HepG2 (cell line): Measurements from ENCODE around the gene COBLL1. TPM values are rescaled to one million over a fixed set of nuclear protein-coding genes. Genes with fewer than 3 reads are reported as not detected.

ENCODE experiments used
- BHLHE40 ChIP-seq: IDR thresholded peaks from 2 replicates; pipeline ENCODE4 v1.6.1; 2011; ENCODE audit warnings: low read length, improper control_type of control experiment
- ELF4 ChIP-seq: sonication (generic); formaldehyde crosslinking; IDR thresholded peaks from 2 replicates; pipeline ENCODE4 v1.5.0; 2020; ENCODE audit warnings: missing genetic modification reagents, mild to moderate bottlenecking, moderate library complexity, borderline replicate concordance
- FOXC1 ChIP-seq: sonication (generic); formaldehyde crosslinking; IDR thresholded peaks from 2 replicates; pipeline ENCODE4 v1.8.0; 2022; ENCODE audit warnings: mild to moderate bottlenecking, missing genetic modification reagents, borderline replicate concordance
- FOXP4 ChIP-seq: sonication (generic); formaldehyde crosslinking; IDR thresholded peaks from 2 replicates; pipeline ENCODE4 v1.4.0; 2020; ENCODE audit warnings: missing genetic modification reagents
- GTF3A ChIP-seq: sonication (generic); formaldehyde crosslinking; conservative IDR thresholded peaks from 2 replicates; pipeline ENCODE4 v1.4.0; 2020; ENCODE audit warnings: mild to moderate bottlenecking, missing genetic modification reagents
- HNF1A ChIP-seq, 2 experiments: sonication (generic) in 1 of 2; formaldehyde crosslinking in 1 of 2; IDR thresholded peaks; 2 replicates each; pipeline versions ENCODE4 v1.4.0 to v1.6.1; 2016 to 2020; ENCODE audit warnings: borderline replicate concordance in 1 of 2, low read depth in 1 of 2, mild to moderate bottlenecking in 1 of 2, missing genetic modification reagents in 1 of 2
- IRF9 ChIP-seq: sonication (generic); formaldehyde crosslinking; IDR thresholded peaks from 2 replicates; pipeline ENCODE4 v1.8.0; 2022; ENCODE audit warnings: missing genetic modification reagents, mild to moderate bottlenecking, borderline replicate concordance
- RBFOX2 ChIP-seq: fragments of 200-400 bp; formaldehyde crosslinking; IDR thresholded peaks from 2 replicates; pipeline ENCODE4 v1.6.1; 2017; ENCODE audit warnings: low read depth, mild to moderate bottlenecking, low read length
- RXRA ChIP-seq: sonication (generic); formaldehyde crosslinking; IDR thresholded peaks from 2 replicates; pipeline ENCODE4 v1.5.1; 2020; ENCODE audit warnings: missing genetic modification reagents
- TIGD3 ChIP-seq: sonication (generic); formaldehyde crosslinking; IDR thresholded peaks from 2 replicates; pipeline ENCODE4 v1.5.1; 2020; ENCODE audit warnings: mild to moderate bottlenecking, missing genetic modification reagents, borderline replicate concordance
- ZBTB7A ChIP-seq: sonication (generic); formaldehyde crosslinking; IDR thresholded peaks from 2 replicates; pipeline ENCODE4 v1.8.0; 2022; ENCODE audit warnings: mild to moderate bottlenecking, missing genetic modification reagents
- ZFP41 ChIP-seq: sonication (generic); formaldehyde crosslinking; IDR thresholded peaks from 2 replicates; pipeline ENCODE4 v1.4.0; 2020; ENCODE audit warnings: mild to moderate bottlenecking, missing genetic modification reagents, borderline replicate concordance
- ZNF234 ChIP-seq: sonication (generic); formaldehyde crosslinking; conservative IDR thresholded peaks from 2 replicates; pipeline ENCODE4 v1.5.1; 2020; ENCODE audit warnings: mild to moderate bottlenecking, missing genetic modification reagents
- ZNF788 ChIP-seq: sonication (generic); formaldehyde crosslinking; IDR thresholded peaks from 2 replicates; pipeline ENCODE4 v1.5.0; 2020; ENCODE audit warnings: mild to moderate bottlenecking, missing genetic modification reagents, borderline replicate concordance
- polyA plus RNA-seq, 8 experiments: library from polyadenylated mRNA; depleted of rRNA in 3 of 8; stranded (reverse) in 7 of 8; unstranded in 1 of 8; fragments of >200 nt; fragmentation: Illumina TruSeq in 4 of 8; extraction: Trizol in 4 of 8; gene quantifications; 2 replicates each; pipeline versions ENCODE4 v1.2.1 to v1.2.3, GENCODE V29; 2011 to 2016; ENCODE audit warnings: low read depth in 4 of 8, missing spikeins in 1 of 8, mixed read lengths in 1 of 8; ENCODE audit not compliant: insufficient read depth in 1 of 8
- total RNA-seq, 5 experiments: library from RNA; depleted of rRNA; stranded (reverse); fragments of >200 nt; fragmentation: Illumina TruSeq; extraction: Trizol; gene quantifications; 2 replicates each; pipeline ENCODE4 v1.2.3, GENCODE V29; 2016; ENCODE audit warnings: low read depth in 1 of 5
- TF ChIP-seq, protein P1 (sequence below): sonication (generic); formaldehyde crosslinking; IDR thresholded peaks from 2 replicates; pipeline ENCODE4 v1.4.0; 2020; ENCODE audit warnings: missing genetic modification reagents

COBLL1 gene
- total and polyA plus RNA-seq, 2 of the 13 experiments (the other 11 are each of a cell fraction or from before 2014, with no cell fraction given): 32.6 to 86.8 TPM

DNA sequence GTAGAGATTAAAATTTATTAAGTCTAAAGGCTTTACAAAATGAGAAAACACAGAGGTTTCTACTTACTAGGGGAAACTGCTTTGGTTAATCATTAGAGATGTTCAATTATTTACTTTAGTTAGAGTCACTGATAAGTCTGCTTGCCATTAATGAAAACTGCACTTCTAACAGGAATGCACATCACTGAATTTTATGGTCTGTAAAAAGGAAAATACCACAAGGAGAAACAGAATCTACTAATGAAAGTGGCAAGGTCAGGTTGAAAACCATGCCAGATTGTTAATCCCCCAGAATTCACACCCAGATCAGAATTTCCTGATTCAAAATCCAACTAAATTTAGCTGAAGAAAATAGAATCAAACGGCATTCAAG, 129.9 kb downstream of the COBLL1 start (continued):
- TF ChIP-seq HNF1A (IDR thresholded peaks at IDR 0.05; ENCODE audit: low read depth): peak; percentile 95
- TF ChIP-seq HNF1A (CRISPR knock-in tag; IDR thresholded peaks at IDR 0.05; ENCODE audit: borderline replicate concordance): peak; percentile 97
- no peak for TF ChIP-seq ZNF788 (CRISPR knock-in tag)
- TF ChIP-seq TIGD3 (CRISPR knock-in tag): no peak
- no peak for TF ChIP-seq BHLHE40
- no peak for TF ChIP-seq ELF4 (CRISPR knock-in tag)
- TF ChIP-seq FOXP4 (CRISPR knock-in tag): peak; percentile 60
- TF ChIP-seq RXRA (CRISPR knock-in tag): no peak
- no peak for TF ChIP-seq FOXC1 (CRISPR knock-in tag)
- peak; percentile 11; the same call in 1 of the 2 replicates for TF ChIP-seq RBFOX2
- TF ChIP-seq, protein P1, sequence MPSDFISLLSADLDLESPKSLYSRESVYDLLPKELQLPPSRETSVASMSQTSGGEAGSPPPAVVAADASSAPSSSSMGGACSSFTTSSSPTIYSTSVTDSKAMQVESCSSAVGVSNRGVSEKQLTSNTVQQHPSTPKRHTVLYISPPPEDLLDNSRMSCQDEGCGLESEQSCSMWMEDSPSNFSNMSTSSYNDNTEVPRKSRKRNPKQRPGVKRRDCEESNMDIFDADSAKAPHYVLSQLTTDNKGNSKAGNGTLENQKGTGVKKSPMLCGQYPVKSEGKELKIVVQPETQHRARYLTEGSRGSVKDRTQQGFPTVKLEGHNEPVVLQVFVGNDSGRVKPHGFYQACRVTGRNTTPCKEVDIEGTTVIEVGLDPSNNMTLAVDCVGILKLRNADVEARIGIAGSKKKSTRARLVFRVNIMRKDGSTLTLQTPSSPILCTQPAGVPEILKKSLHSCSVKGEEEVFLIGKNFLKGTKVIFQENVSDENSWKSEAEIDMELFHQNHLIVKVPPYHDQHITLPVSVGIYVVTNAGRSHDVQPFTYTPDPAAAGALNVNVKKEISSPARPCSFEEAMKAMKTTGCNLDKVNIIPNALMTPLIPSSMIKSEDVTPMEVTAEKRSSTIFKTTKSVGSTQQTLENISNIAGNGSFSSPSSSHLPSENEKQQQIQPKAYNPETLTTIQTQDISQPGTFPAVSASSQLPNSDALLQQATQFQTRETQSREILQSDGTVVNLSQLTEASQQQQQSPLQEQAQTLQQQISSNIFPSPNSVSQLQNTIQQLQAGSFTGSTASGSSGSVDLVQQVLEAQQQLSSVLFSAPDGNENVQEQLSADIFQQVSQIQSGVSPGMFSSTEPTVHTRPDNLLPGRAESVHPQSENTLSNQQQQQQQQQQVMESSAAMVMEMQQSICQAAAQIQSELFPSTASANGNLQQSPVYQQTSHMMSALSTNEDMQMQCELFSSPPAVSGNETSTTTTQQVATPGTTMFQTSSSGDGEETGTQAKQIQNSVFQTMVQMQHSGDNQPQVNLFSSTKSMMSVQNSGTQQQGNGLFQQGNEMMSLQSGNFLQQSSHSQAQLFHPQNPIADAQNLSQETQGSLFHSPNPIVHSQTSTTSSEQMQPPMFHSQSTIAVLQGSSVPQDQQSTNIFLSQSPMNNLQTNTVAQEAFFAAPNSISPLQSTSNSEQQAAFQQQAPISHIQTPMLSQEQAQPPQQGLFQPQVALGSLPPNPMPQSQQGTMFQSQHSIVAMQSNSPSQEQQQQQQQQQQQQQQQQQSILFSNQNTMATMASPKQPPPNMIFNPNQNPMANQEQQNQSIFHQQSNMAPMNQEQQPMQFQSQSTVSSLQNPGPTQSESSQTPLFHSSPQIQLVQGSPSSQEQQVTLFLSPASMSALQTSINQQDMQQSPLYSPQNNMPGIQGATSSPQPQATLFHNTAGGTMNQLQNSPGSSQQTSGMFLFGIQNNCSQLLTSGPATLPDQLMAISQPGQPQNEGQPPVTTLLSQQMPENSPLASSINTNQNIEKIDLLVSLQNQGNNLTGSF (CRISPR knock-in tag): no peak
- no peak for TF ChIP-seq ZFP41
- TF ChIP-seq GTF3A (CRISPR knock-in tag): no peak
- no peak for TF ChIP-seq ZBTB7A (CRISPR knock-in tag)
- no peak for TF ChIP-seq IRF9 (CRISPR knock-in tag)
- TF ChIP-seq ZNF234 (CRISPR knock-in tag): no peak
